ENCODE measurements around the gene TMEM91. TPM values are rescaled to one million over a fixed set of nuclear protein-coding genes. Genes with fewer than 3 reads are reported as not detected.
"Not testable (repeated sequence)": the region's sequence is repeated elsewhere in the genome, so short reads cannot be mapped to it uniquely, and the experiment has no call there.

Gene TMEM91
- total RNA-seq, 1 donor from 2014 or later, result 14.3 TPM

DNA sequence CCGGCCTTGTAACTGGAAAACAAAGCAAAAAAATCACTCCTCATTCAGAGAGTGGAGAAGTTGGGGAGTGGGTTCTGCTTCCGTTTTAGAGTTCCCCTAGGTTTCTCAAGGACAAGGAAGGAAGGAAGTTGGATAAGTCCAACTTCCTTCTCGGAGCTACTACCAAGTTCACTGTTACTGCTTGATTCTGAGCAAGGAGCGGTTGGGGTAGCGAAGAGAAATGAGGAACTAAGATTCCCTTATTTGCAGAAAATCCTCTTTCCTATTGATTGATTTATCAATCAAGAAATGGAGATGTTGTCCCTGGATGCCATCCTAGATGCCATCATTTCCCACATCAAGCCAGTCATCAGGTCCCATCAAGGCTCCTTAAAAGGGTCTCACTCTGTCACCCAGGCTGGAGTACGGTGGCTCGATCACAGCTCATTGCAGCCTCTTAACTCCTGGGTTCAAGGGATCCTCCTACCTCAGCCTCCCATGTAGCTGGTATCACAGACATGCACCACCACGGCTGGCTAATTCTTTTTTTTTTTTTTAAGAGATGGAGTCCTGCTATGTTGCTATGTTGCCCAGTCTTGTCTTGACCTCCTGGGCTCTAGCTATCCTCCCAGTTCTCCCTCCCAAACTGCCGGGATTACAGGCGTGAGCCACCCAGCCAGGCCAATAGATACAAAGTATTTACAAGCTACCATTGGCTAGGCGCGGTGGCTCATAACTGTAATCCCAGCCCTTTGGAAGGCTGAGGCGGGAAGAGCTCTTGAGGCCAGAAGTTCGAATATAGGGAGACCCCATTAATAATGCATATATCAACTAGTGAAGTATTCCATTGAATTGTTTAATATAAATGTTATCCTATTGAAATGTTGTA, 11.6 kb upstream of the TMEM91 start:
- Mint-ChIP-seq H3K27ac (peak overlapping the region; percentile 100), H3K4me3 (ENCODE audit: low read depth) (peak overlapping the region; percentile 93), H3K27me3 (no peaks in the 10 kb centered on the region), H3K4me1 (ENCODE audit: low read depth) (peaks cover 11% of the 10 kb centered on the region), H3K36me3 (ENCODE audit: insufficient read depth) (peaks cover 3% of the 10 kb centered on the region), H3K9me3 (ENCODE audit: low read depth) (no peaks in the 10 kb centered on the region)
- no peak for DNase-seq (ENCODE audit: low spot score, unreplicated experiment)
- TF ChIP-seq, protein P1, sequence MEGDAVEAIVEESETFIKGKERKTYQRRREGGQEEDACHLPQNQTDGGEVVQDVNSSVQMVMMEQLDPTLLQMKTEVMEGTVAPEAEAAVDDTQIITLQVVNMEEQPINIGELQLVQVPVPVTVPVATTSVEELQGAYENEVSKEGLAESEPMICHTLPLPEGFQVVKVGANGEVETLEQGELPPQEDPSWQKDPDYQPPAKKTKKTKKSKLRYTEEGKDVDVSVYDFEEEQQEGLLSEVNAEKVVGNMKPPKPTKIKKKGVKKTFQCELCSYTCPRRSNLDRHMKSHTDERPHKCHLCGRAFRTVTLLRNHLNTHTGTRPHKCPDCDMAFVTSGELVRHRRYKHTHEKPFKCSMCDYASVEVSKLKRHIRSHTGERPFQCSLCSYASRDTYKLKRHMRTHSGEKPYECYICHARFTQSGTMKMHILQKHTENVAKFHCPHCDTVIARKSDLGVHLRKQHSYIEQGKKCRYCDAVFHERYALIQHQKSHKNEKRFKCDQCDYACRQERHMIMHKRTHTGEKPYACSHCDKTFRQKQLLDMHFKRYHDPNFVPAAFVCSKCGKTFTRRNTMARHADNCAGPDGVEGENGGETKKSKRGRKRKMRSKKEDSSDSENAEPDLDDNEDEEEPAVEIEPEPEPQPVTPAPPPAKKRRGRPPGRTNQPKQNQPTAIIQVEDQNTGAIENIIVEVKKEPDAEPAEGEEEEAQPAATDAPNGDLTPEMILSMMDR (IDR thresholded peaks at IDR 0.05; ENCODE audit: unreplicated experiment), result no peak

DNA sequence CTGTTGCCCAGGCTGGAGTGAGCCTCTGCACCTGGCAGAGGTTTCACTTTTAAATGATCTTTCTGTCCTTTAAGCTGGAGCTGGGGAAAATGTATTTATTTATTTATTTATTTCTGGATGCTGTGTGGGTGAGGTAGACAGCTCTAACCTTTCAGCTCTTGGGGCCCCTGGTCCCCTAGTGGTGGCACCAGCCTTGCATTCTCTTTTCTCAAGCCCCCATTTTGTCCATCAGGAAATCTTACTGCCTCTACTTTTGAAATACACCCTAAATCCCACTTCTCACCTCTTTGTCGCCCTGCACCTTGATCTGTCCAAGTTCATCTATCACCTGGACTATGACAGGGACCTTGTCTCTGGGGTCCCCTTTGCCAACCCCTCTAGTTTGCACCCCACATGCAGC, 10.2 kb upstream of the TMEM91 start:
- peaks cover 3% of the 10 kb centered on the region for H3K36me3 Mint-ChIP-seq (ENCODE audit: insufficient read depth)
- no peaks in the 10 kb centered on the region for H3K27me3 Mint-ChIP-seq
- H3K4me3 Mint-ChIP-seq (ENCODE audit: low read depth), result no peak overlapping the region
- TF ChIP-seq, protein P1 (IDR thresholded peaks at IDR 0.05; ENCODE audit: unreplicated experiment), result peak; percentile 45
- H3K27ac Mint-ChIP-seq, result peak overlapping the region; percentile 69
- no peak for DNase-seq (ENCODE audit: low spot score, unreplicated experiment)
- H3K4me1 Mint-ChIP-seq (ENCODE audit: low read depth), result peaks cover 11% of the 10 kb centered on the region
- no peaks in the 10 kb centered on the region for H3K9me3 Mint-ChIP-seq (ENCODE audit: low read depth)

DNA sequence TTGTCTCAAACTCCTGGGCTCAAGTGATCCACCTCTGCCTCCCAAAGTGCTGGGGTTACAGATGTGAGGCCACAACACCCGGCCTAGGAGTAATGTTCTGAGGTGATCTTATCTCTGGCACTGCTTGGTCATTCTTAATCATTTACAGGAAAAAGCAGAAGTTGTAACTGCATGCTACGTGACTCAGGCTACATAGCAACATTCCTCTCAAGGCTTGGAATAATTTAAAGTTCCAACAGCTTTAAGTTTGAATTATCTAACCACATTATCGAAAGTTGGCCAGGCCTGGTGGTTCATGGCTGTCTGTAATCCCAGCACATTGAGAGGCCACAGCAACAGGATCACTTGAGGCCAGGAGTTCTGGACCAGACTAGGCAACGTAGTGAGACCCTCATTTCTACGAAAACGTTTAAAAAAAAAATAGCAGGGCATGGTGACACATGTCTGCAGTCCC, 8.5 kb upstream of the TMEM91 start:
- peaks cover 3% of the 10 kb centered on the region for H3K36me3 Mint-ChIP-seq (ENCODE audit: insufficient read depth)
- DNase-seq (ENCODE audit: low spot score, unreplicated experiment), result no peak
- TF ChIP-seq, protein P1 (IDR thresholded peaks at IDR 0.05; ENCODE audit: unreplicated experiment), result no peak
- no peak overlapping the region for H3K4me3 Mint-ChIP-seq (ENCODE audit: low read depth)
- H3K4me1 Mint-ChIP-seq (ENCODE audit: low read depth), result peaks cover 11% of the 10 kb centered on the region
- H3K9me3 Mint-ChIP-seq (ENCODE audit: low read depth), result no peaks in the 10 kb centered on the region
- no peaks in the 10 kb centered on the region for H3K27me3 Mint-ChIP-seq
- H3K27ac Mint-ChIP-seq, result peak overlapping the region; percentile 24

DNA sequence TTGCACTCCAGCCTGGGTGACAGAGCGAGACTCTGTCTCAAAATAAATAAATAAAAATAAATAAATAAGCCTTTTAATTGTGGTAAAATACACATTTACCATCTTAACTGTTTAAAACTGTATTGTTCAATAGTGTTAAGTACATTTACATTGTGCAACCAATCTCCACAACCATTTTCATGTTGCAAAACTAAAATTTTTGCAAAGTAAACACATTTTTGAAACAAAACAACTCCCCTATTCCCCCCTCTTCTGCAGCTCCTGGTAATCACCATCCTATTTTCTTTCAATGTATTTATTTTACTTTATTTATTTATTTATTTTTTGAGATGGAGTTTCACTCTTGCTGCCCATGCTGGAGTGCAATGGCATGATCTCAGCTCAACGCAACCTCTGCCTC, 6.6 kb upstream of the TMEM91 start:
- TF ChIP-seq, protein P1 (IDR thresholded peaks at IDR 0.05; ENCODE audit: unreplicated experiment), result no peak
- peaks cover 3% of the 10 kb centered on the region for H3K36me3 Mint-ChIP-seq (ENCODE audit: insufficient read depth)
- H3K4me3 Mint-ChIP-seq (ENCODE audit: low read depth), result no peak overlapping the region
- no peak overlapping the region for H3K27ac Mint-ChIP-seq
- H3K9me3 Mint-ChIP-seq (ENCODE audit: low read depth), result no peaks in the 10 kb centered on the region
- DNase-seq (ENCODE audit: low spot score, unreplicated experiment), result no peak
- H3K27me3 Mint-ChIP-seq, result no peaks in the 10 kb centered on the region
- H3K4me1 Mint-ChIP-seq (ENCODE audit: low read depth), result peaks cover 7% of the 10 kb centered on the region

DNA sequence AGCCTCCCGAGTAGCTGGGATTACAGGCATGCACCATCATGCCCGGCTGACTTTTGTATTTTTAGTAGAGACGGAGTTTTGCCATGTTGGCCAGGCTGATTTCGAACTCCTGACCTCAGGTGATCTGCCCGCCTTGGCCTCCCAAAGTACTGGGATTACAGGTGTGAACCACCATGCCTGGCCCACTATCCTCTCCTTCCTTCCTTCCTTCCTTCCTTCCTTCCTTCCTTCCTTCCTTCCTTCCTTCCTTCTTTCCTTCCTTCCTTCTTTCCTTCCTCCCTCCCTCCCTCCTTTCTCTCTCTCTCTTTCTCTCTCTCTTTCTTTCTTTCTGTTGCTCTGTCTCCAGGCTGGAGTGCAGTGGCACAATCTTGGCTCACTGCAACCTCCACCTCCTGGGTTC, 5.2 kb upstream of the TMEM91 start:
- not testable (repeated sequence) for H3K27ac Mint-ChIP-seq; H3K36me3 Mint-ChIP-seq (ENCODE audit: insufficient read depth); DNase-seq (ENCODE audit: low spot score, unreplicated experiment); H3K9me3 Mint-ChIP-seq (ENCODE audit: low read depth); H3K27me3 Mint-ChIP-seq; H3K4me3 Mint-ChIP-seq (ENCODE audit: low read depth); H3K4me1 Mint-ChIP-seq (ENCODE audit: low read depth)

DNA sequence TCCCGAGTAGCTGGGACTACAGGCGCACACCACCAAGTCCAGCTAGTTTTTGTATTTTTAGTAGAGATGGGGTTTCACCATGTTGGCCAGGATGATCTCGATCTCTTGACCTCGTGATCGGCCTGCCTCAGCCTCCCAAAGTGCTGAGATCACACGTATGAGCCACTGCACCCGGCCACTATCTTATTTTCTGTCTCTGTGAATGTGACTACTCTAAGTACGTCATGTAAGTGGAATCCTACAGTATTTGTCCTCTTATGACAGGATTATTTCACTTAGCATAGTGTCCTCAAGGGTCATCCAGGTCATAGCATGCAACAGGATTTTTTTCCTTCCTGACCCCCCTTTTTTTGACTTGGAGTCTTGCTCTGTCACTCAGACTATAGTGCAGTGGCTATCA, 4.8 kb upstream of the TMEM91 start:
- H3K4me1 Mint-ChIP-seq (ENCODE audit: low read depth), result peaks cover 9% of the 10 kb centered on the region
- no peaks in the 10 kb centered on the region for H3K9me3 Mint-ChIP-seq (ENCODE audit: low read depth)
- TF ChIP-seq, protein P1 (IDR thresholded peaks at IDR 0.05; ENCODE audit: unreplicated experiment), result no peak
- H3K27me3 Mint-ChIP-seq, result no peaks in the 10 kb centered on the region
- H3K4me3 Mint-ChIP-seq (ENCODE audit: low read depth), result no peak overlapping the region
- H3K36me3 Mint-ChIP-seq (ENCODE audit: insufficient read depth), result no peaks in the 10 kb centered on the region
- no peak overlapping the region for H3K27ac Mint-ChIP-seq
- DNase-seq (ENCODE audit: low spot score, unreplicated experiment), result no peak
